GM20431 (cell line): ENCODE data around the gene PHF3.

Source experiments
- in situ Hi-C: fragments of 300-500 bp; cut with MseI, MboI; formaldehyde crosslinking; loops from one replicate; pipeline ENCODE4 v1.15.0; 2020; ENCODE audit warnings: low sequenced_read_pairs; ENCODE audit not compliant: unreplicated experiment

The PHF3 gene

DNA sequence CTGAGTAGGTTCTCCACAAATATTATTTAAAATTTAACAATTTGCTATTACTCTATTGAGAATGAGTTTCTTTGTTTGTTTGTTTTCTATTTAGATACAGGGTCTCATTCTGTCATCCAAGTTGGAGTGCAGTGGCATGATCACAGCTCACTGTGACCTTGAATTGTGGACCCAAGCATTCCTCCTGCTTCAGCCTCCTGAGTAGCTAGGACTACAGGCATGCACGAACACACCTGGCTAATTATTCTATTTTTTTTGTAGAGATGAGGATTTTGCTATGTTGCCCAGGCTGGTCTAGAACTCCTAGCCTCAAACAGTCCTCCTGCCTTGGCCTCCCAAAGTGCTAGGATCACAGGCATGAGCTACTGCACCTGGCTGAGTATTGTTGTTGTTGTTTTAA, 122.2 kb downstream of the PHF3 start:
- in situ Hi-C loops = loop anchor here (25.0 kb wide), 1 partner anchor 421 kb away; no protein-coding TSS in a partner anchor

DNA sequence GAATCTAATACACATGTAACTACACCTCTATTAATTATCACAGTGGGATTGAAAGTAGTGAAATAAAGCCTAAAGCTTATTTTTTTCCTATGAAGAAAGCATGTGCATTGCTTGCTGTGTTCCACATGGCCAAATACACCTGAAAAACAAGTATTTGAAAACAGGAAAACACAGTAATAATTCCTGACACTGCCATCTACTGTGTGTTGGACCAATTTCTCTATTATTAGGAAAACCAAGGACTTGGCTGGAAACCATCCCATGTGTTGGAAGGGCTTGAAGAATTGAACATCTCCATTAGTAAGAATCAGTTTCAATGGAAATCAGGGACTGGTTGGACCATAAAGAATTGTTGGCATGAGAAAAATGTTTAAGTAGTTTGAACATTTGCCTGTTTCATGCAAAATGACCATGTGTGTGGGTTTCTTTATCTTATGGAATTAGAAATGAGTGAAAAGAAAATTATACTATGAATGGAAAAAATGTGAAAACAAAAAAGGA, 124.1 kb downstream of the PHF3 start:
- in situ Hi-C loops = loop anchor here (10.0 to 25.0 kb wide), 2 partner anchors 165 to 422 kb away; no protein-coding TSS in a partner anchor

DNA sequence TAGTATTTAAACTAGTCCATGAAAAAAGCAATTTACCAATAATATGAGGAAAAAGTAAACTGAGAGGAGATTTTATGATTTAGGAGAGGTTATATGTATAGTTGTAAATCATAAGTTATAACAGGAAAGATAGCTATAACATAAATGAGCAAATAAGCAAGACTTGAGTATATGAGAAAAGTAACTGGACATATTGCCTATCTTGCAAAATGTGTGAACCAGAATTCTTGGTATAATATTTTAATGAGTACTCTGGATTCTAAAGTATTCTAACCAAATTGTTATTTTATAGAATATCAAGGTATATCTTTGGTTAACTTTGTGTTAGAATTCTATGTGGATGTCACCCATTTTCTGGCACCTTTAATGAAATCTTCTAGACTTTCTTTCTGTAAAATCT, 124.6 kb downstream of the PHF3 start:
- in situ Hi-C loops = loop anchor here (10.0 to 25.0 kb wide), 2 partner anchors 165 to 423 kb away; no protein-coding TSS in a partner anchor

DNA sequence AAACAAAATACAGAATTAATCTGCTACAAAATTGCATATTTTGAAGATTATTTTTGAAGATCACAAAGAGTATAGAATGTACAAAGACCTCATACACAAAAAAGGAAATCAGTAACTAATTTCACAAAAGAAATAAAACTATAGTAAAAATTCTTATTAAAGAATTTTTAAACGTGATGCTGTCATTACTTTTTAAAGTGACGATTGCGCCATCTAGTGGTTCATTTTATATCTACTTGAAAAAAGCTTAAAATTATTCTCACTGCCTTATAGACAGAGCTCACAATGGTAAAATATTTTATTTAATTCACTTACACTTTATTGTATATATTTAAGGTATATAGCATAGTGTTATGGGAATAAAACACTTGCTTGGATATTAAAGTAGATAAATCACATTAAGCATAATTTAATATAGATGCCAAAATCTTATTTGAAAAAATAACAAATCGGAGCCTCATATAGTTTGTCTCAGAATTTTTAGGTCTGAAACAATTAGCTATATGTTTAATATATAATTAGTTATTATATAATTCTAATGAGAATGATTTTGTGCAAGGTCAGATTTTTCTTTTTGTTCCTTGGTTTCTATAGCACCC, 128.8 kb downstream of the PHF3 start:
- in situ Hi-C loops = loop anchor here (10.0 to 25.0 kb wide), 2 partner anchors 170 to 427 kb away; no protein-coding TSS in a partner anchor
